ENCODE data around the gene SEMA3C. TPM values are rescaled to one million over a fixed set of nuclear protein-coding genes. Genes with fewer than 3 reads are reported as not detected.

SEMA3C gene
- total RNA-seq, 2 donors from 2014 or later: 89.2 to 184 TPM

GRCh38 chr7:80781146-80781545, 137.7 kb downstream of the SEMA3C start:
- ATAC-seq (ENCODE audit: insufficient number of reproducible peaks, low FRiP score, low read depth) (no peak), DNase-seq (ENCODE audit: low spot score) (no peak)
- H3K9me3 ChIP-seq: no peaks in the 10 kb centered on the region
- peaks cover 10 to 52% of the 10 kb centered on the region in 2 donors for H3K4me1 ChIP-seq (ENCODE audit: control insufficient read depth in 1 of 2, low read depth in 2 of 2)
- no peak for TF ChIP-seq CTCF (IDR thresholded peaks at IDR 0.05)
- H3K27me3 ChIP-seq (replicated peaks; ENCODE audit: insufficient read depth): no peaks in the 10 kb centered on the region
- no peak overlapping the region for H3K4me3 ChIP-seq
- H3K36me3 ChIP-seq: no peaks in the 10 kb centered on the region
- H3K27ac ChIP-seq: peak overlapping the region; percentile 51 to 63

- H3K4me1 ChIP-seq (ENCODE audit: control insufficient read depth in 1 of 2, low read depth in 2 of 2): peaks cover 21 to 60% of the 10 kb centered on the region in 2 donors
- no peak overlapping the region for H3K27ac ChIP-seq
- H3K9me3 ChIP-seq: no peaks in the 10 kb centered on the region
- no peak for TF ChIP-seq CTCF (IDR thresholded peaks at IDR 0.05)
- no peak overlapping the region for H3K4me3 ChIP-seq
- DNase-seq (ENCODE audit: low spot score): no peak
- no peak for ATAC-seq (ENCODE audit: insufficient number of reproducible peaks, low FRiP score, low read depth)
- H3K27me3 ChIP-seq (replicated peaks; ENCODE audit: insufficient read depth): no peaks in the 10 kb centered on the region
- no peaks in the 10 kb centered on the region for H3K36me3 ChIP-seq
These were observed 139.4 kb downstream of the SEMA3C start for GRCh38 chr7:80779456-80779855.

- no peak overlapping the region for H3K4me3 ChIP-seq
- H3K27me3 ChIP-seq (replicated peaks; ENCODE audit: insufficient read depth): no peaks in the 10 kb centered on the region
- H3K4me1 ChIP-seq (ENCODE audit: control insufficient read depth in 1 of 2, low read depth in 2 of 2): peaks cover 12 to 31% of the 10 kb centered on the region in 2 donors
- TF ChIP-seq CTCF (IDR thresholded peaks at IDR 0.05): no peak
- no peaks in the 10 kb centered on the region for H3K9me3 ChIP-seq
- no peak for DNase-seq (ENCODE audit: low spot score)
- ATAC-seq (ENCODE audit: insufficient number of reproducible peaks, low FRiP score, low read depth): no peak
- H3K27ac ChIP-seq: no peak overlapping the region
- no peaks in the 10 kb centered on the region for H3K36me3 ChIP-seq
These were observed 143.0 kb downstream of the SEMA3C start for GRCh38 chr7:80775897-80776296.

- Histone ChIP-seq H3K9me3 (no peaks in the 10 kb centered on the region), H3K4me3 (no peak overlapping the region), H3K4me1 (ENCODE audit: control insufficient read depth in 1 of 2, low read depth in 2 of 2) (peaks cover 12 to 26% of the 10 kb centered on the region in 2 donors), H3K27ac (no peak overlapping the region), H3K27me3 (replicated peaks; ENCODE audit: insufficient read depth) (no peaks in the 10 kb centered on the region), H3K36me3 (no peaks in the 10 kb centered on the region)
- DNase-seq (ENCODE audit: low spot score) (no peak), ATAC-seq (ENCODE audit: insufficient number of reproducible peaks, low FRiP score, low read depth) (no peak)
- TF ChIP-seq CTCF (IDR thresholded peaks at IDR 0.05): no peak
These were observed 143.4 kb downstream of the SEMA3C start for GRCh38 chr7:80775482-80775881.

- Histone ChIP-seq H3K27me3 (replicated peaks; ENCODE audit: insufficient read depth) (no peaks in the 10 kb centered on the region), H3K4me1 (ENCODE audit: control insufficient read depth in 1 of 2, low read depth in 2 of 2) (peaks cover 12 to 22% of the 10 kb centered on the region in 2 donors), H3K9me3 (no peaks in the 10 kb centered on the region), H3K36me3 (no peaks in the 10 kb centered on the region), H3K27ac (no peak overlapping the region), H3K4me3 (no peak overlapping the region)
- DNase-seq (ENCODE audit: low spot score) (no peak), ATAC-seq (ENCODE audit: insufficient number of reproducible peaks, low FRiP score, low read depth) (no peak)
- TF ChIP-seq CTCF (IDR thresholded peaks at IDR 0.05): no peak
These were observed 144.0 kb downstream of the SEMA3C start for GRCh38 chr7:80774843-80775242.

All from thoracic aorta (tissue), 2 donors.